GM19238 (cell line): Measurements from ENCODE around the gene NDUFV3.
"Not testable (repeated sequence)": the region's sequence is repeated elsewhere in the genome, so short reads cannot be mapped to it uniquely, and the experiment has no call there.

ENCODE experiments used
- DNase-seq: peaks from one replicate; pipeline ENCODE4 v3.0.0; 2011; ENCODE audit warnings: low spot score; ENCODE audit not compliant: insufficient read length

NDUFV3 gene

DNA sequence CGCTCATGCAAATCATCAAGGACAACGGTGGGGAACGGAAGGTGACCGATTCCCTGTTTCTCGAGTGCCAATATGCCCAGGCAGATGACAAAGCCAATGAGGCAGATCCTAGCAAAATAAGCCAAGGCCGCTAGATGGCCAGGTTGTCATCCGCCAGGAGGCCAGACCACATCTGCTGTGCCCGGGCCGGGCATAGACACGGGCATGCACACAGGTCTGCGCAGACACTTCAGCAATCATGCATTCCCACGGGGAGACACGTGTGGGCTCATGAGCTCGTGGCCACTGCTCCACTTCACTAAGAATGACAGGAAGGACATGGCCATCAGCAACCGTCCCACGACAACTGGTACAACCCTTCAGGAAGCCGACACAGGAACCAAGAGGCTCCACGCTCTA lies 37.2 kb upstream of the NDUFV3 start:
- DNase-seq, result no peak

DNA sequence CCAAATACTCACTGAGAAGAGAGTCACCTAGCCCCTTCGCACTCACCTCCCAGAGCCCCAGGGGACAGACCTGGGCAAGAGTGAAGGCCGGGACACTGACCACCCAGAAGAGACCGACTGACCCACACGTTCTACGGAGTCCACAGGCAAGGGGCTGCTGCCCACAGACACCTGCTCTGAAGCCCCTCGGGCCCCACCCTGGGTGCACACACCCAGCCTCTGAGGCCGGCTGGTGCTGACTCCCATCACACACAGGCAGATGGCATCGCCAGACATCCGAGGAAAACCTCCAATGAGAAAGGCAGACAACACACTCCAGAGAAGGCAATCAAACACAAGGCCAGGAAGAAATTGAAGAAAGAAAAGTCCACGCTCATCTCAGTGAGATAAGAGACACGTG lies 35.9 kb upstream of the NDUFV3 start:
- DNase-seq, result no peak

DNA sequence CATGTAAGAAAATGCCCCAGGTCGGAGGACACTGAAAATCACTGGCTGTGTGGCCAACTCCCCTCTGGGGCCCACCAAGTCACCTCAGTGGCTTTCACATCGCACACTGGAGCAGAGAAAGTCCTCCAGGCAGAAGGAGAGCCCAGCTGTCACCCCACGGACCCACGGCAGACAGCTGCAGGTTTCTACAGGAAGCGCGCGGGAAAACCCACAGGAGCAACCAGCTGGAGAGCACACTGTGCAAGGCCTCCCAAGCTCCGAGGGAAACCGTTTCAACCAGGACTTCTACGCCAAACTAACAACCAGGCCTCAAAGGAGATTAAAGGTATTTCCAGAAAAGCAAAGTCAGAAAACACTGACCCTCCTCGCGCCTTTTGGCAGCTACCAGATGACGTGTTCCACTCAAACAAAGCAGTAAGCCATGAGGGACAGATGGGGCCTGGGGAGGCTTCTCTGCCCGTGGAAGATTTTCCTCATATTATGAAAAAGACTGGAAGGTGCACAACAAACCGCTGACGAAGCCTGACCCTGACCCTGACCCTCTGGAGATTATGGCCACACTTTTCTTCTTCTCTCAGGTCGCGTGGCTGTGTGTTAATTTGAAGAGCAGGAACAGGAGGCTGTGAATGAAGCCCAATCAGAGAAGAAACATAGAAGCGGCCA lies 34.8 kb upstream of the NDUFV3 start:
- no peak for DNase-seq

DNA sequence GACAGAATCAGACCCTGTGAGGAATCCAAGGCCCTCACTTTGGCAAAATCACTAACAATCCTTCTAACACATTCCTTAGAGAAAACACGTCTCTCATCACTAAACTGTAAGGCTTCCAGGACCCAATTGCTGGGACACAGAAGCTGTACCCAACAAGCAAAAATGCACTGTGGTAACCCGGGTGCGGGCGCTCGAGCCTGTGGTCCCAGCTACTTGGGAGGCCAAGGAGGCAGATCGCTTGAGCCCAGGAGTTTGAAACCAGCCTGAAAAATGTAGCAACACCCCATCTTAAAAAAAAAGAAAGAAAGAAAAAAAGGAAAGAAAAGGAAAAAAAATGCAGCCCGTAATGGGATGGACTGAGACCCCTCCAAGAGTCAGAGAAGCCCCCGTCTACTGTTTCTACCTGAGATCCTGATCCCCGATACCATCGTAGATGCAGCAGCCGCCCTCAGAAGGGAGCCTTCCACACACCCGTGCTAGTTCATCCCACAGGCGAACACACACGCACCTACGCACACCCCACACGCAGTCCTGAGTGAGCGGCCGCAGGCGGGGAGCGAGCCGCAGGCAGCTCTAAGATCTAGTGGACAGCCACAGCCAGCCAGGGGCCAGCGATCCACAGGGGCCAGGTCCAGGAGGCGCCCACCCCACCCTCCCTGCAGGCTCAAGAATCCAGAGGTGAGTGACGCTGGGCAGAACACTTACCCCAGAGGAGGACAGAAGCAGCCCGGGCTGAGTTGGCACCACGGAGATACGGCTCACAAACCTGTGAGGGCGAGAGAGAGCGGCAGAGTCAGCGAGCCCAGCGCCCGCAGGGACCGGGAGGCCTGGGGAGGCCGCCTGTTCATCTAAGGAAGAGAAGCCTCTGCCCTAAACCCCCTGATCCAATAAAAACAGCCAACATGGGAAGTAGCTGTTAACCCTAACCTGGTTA lies 33.9 kb upstream of the NDUFV3 start:
- no peak for DNase-seq

DNA sequence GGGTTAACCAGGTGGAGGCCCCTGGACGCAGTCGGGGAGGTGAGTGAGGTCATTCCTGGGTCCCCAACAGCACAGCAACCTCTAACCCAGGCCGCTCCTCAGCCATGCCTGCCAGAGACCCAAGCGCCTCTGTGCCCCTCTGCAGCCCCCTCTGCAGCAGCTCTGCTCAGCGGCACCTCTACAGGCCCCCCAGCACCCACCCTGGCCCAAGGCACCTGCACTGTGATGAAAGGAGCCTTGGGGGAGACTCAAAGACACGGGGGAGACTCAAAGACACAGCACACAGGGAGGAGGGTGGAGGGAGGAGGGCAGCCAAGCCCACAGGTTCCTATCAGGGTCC lies 33.2 kb upstream of the NDUFV3 start:
- DNase-seq, result no peak

DNA sequence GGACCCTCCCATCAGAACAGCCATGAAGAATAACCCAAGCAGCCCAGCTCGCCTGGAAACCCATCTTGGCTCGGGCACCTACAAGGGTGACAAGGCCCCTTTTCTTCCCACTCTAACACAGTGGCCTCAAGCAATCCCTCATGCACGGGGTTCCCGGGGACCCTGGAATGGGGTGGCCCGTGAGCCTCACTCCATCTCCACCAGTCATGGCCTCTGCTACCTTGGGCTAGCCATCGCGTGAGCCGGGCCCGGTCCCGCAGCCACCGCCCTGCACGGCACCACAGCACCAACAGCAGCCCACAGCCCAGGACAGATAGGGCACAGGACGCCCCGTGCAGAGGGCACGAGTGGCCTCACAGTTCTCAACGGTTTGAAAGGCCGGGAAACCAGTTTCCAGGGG lies 32.8 kb upstream of the NDUFV3 start:
- no peak for DNase-seq

DNA sequence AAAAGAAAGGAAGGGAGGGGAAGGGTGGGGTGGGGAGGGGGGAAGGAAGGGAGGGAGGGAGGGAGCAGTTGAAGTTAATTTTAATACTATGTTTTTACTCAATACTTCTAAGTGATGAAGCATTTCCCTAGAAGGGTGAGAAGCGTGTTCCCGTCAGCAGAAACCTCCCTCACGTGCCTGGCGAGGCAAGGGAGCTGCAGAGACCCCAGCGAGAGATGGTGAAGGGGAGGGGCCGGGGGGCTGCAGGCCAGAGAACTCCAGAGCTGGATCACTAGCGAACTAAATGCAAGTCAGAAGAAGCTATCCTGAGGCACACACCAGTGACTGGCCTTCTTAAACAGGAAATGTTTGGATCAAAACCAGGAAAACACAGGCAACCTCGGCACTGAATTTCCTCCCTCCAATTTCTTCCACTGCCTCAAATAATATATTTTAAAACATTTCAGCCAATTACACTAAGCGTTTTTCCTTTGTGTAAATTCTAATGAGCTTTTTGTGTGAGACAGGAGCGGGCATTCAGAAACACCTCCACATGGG lies 31.7 kb upstream of the NDUFV3 start:
- no peak for DNase-seq

DNA sequence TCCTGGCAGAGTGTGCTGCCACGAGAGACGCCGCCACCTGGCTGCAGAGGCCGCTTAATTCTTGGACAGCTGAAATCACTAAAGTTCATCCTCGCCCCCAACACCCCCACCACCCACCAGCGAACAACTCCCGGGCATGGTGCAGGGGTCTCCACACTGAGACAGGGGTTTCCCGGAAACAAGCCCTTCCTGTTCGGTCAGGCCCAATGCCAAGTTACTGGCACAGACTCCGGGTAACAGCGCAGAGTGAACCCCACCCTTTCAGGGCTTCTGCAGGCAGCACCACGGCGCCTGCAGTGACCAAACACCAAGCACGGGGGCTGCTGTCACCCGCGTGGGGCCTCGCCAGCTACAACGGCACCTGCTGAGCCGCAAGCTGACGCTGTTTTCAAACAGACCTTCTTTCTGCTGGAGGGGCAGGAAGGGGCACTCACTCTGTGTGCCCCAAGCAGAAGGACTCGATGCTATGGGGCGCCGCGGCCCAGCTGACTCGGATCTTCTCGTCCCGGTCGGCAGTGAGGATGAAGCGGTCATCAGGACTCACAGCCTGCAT lies 31.2 kb upstream of the NDUFV3 start:
- DNase-seq, result no peak

DNA sequence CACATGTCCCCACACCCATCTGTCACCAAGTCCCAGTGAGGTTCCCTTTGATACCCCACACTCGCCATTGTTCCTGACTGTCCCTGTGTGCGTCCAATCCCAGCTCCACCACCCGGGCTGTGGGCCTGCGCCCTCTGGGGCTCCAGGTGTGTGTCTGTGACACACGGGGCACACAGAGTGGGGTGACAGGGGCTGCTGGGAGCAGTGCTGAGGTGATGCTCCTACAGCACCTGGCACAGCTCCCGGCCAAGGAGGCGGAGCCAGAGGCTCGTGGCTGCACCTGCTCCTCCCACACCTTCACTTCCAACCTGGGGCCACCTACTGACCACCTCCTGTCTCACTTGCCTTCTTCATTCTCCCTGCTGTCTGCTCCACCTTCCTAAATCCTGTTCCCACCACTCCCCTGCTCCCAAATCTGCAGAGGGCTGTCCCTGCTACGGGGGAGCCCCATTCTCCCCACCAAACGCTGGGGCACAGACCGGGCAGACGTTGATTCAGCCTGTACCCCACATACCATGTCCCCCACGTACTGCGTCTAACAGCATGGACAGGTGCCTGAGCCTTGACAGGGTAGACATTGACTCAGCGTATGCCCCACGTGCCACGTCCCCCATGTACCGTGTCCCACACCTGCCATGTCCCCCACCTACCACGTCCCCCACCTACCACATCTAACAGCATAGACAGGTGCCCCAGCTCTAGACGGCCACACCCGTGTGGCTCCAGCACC lies 30.2 kb upstream of the NDUFV3 start:
- no peak for DNase-seq

DNA sequence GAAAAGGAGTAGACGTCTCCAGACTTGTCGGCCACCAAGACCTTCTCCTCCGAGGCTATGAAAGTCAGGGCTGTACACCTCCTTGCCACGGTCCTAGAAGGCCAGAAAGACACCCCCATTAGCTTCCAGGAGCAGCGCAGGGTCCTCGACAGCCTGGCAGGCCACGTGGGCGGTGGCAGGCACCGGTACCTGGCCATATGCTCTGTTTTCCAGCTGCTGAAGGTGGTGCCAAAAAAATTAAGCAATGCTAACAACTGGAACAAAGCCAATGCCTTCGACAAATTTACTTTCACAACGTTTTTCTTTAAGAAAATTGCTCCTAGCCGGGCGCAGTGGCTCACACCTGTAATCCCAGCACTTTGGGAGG lies 29.6 kb upstream of the NDUFV3 start:
- no peak for DNase-seq

DNA sequence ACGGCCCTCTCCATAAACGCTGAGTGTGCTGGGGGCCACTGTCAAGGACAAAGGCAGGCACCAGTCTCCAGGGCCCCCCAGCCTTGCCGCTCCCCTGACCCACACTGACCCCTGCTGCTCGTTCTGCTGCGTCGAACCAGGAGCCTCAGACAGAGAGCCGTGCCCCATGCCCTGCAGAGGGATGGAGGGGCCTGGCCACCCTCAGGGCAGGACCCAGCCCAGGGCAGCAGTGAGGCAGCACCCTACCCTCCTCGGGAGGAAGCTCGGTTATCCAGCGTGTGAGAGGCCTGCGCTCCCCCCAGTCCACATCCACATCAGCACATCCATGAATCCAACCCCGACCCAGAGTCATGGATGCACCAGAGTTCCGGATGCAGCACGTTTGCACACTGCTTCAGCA lies 28.8 kb upstream of the NDUFV3 start:
- DNase-seq, result no peak

DNA sequence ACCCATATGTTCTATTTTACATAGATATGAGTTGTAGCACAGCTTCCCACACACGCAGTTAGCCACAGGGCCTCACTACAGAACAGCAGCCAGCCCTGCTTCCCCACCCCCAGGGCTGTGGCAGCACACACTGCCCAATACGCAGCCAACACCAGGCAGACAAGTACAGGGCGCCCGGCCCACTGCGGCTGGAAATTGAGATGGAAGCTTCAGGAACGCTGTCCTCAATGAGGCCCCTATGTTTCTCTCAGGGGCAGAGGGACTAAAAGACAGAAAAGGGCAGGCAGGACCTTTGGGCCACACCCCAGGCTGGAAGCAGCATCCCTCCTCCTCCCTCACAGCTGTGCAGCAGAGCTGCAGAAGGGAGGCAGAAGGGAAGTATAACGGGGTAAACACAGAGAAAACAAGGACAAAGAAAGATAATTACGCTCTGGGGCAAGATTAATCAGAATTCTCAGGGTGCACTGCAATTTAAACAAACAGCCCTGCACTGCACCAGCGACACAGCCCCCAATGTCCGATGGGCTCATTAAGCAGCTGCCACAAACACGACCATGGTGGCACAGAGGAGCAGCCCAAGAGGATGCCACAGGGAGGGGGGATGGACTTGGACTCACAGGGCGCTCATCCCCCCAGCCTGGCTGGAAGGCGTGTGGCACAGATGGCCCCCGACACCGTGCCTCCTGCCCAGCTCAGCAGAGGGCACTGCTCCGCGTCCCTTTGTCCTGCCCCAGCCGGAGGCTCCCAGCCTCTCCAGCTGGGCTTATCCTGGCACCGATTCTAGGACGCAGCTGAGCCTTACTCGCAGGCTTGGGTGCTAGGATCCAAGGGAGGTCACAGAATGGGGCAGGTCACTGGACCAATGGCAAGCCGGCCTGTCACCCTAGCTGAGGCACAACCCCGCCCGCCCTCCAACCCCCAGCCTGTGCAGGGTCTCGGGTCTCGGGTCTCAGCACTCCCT lies 28.0 kb upstream of the NDUFV3 start:
- DNase-seq, result no peak

DNA sequence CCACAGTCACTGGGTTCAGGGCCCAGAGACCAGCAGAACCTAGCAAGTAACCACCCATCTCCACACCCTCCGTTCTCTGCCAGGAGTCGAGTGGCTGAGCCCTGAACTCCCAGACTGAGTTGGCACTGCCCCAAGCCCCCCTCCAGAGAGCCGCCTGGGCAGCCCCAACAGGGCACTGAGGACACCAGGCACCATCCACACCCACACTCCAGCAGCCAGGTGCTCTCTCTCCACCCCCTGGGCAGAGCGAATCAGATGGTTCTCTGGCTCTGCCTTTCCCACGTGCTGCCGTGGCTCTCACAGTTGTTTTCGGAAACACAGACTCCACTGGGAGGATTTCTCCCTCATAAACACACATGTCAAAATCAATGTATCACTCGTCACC lies 27.3 kb upstream of the NDUFV3 start:
- DNase-seq, result no peak

DNA sequence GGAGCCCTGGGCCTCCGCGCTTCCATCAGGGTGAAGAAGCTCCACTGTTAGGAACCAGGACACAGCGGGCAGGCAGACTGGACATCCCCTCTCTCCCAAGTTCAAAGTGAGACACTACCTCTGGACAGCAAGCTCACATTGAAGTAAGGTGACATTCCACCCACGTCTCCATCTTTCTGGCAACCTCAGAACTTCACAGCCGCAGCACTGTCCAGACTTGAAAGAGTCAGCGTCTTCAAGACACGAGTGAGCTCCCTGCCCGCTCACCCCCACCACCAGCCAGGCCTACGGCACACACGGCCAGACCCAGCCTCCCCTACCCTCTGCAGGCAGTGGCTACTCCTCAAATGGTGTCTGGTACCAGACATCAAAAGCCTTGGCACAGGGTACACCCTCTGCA lies 24.9 kb upstream of the NDUFV3 start:
- DNase-seq, result no peak

DNA sequence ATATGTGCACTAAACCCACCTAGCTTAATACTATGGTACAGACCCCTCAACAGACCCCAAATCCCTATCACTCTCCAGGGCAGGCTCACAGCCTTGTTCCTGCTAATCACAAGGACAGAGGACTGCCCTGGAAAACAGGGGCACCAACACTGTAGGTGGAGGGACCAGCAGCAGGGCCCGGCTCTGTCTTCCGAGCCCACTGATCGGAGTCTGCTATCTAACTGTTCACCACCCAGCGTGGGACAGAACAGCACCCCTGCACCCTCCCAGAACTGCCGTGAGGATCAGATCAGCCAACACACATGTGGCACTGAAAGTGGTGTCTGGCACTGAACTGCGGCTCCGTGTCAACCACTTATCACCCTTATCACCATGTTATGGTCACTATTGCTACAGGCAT lies 20.0 kb upstream of the NDUFV3 start:
- DNase-seq, result no peak

DNA sequence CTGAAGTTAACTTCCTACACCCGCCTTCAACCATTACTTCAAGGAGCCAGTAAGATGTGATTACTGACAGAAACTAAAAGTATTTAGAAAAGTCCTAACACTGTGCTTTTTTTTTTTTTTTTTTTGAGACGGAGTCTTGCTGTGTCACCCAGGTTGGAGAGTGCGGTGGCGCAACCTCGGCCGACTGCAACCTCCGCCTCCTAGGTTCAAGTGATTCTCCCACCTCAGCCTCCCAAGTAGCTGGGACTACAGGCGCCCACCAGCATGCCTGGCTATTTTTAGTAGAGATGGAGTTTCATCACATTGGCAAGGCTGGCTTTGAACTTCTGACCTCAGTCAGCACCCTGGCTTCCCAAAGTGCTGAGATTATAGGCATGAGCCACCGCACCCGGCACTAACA lies 17.3 kb upstream of the NDUFV3 start:
- DNase-seq, result not testable (repeated sequence)

DNA sequence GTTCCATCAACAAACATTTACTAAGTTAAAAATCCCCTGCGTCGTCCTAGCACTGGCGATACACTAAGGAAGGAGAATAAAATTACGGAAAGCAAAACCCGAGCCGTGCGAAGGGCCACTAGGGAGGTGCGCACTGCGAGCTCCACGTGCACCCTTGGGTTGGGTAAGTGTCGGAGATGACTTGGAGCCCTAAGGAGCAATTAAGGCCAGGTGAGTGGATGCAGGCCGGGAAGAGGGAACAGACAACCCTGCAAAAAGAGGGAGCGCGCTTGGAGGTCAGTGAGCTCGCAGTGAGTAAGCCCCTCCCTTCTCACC lies 14.5 kb upstream of the NDUFV3 start:
- no peak for DNase-seq

DNA sequence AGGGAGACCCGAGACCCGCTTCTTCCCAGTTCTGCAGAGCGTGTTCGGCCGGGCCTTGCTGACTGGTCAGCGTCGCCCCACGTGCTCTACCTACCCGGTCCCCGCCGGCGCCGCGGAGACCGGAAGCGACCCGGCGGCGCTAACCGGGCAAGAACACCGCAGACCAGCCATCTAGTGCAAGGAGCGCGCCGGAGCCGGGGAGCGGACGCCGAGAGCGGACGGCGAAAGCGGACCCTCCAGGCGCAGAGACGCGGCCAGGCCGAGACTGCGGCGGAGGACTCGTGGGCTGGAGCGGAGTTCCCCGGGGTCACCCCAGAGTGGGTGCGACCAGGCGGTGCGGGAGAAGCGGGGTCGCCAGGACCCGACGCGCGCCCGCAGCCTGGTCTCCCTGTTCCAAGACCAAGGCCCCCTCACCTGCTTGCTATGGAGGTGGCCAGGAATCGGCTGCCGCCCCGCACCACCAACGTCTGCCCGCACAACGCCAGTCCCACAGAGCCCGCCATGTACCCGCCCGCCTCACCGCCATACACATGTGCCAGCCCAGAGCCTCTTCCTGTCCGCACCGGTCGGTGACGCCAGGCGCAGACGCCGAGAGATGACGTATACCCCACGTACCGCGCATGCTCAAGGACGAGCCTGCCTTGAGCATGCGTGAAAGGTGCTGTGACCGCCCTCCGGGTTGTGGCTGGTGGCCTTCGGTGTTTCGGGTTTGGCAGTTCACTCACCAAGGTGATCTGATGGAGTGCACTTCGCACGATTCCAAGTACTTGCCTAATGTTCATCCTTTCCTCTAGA lies 13.9 kb upstream of the NDUFV3 start, which contains the start of gene WDR4:
TSS of gene WDR4 (minus strand) at position 547 of the 795 bp plus-strand sequence. CDS start at position 503, 44 bp downstream.
- peak; percentile 97 for DNase-seq

DNA sequence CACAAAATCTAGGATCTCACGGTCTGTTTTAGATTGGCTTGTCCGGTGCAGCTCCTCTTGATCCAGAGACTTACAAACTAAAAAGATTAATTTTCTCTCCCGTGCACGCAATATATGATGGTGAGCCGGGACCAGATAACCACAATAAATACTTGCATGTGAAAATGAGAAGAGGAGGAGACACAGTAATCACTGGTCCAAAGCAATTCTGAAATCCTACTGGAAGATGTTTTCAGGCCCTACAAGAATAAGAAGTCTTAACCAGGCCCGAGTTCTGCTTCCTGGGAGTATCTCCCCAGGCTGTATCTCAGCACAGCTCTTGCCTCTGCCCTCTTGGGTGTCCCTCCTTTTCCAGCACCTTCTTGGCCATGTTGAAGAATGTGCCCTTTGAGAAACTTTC lies 12.8 kb upstream of the NDUFV3 start:
- DNase-seq, result no peak

DNA sequence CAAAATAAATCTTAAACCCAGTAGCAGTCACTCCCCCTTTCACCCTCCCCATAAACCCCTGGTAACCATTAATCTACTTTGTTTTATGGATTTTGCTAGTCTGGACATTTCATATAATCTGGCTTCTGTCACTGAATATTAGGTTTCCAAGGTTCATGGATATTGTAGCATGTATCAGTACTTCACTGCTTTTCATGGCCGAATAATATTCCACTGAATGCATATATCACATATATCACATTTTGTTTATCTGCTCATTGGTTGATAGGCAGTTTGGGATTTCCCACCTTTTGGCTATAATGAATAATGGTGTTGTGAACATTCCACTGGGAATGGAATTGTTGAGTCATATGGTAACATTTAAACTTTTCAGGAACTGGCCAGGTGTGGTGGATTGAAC lies 9.2 kb upstream of the NDUFV3 start:
- DNase-seq, result no peak
